H1 (cell line): ENCODE measurements around the gene ASB3. TPM values are rescaled to one million over a fixed set of nuclear protein-coding genes. Genes with fewer than 3 reads are reported as not detected.

Source experiments
- CHD7 ChIP-seq: fragments of 300-600 bp; sonication (generic); IDR thresholded peaks from 2 replicates; pipeline ENCODE4 v1.7.1; 2012; ENCODE audit warnings: low read length, moderate library complexity, mild to moderate bottlenecking, inconsistent platforms; ENCODE audit not compliant: insufficient replicate concordance
- E2F6 ChIP-seq: IDR thresholded peaks from 2 replicates; pipeline ENCODE4 v1.6.1; 2012; ENCODE audit warnings: inconsistent platforms
- RXRA ChIP-seq: IDR thresholded peaks from 2 replicates; pipeline ENCODE4 v1.6.1; 2011; ENCODE audit warnings: low read depth, mild to moderate bottlenecking, low read length, moderate library complexity; ENCODE audit not compliant: insufficient read depth
- USF2 ChIP-seq: IDR thresholded peaks from 2 replicates; pipeline ENCODE4 v1.6.1; 2011; ENCODE audit warnings: low read length, improper control_type of control experiment
- YY1 ChIP-seq: IDR thresholded peaks from 2 replicates; pipeline ENCODE4 v1.6.1; 2011; ENCODE audit warnings: low read depth, mild to moderate bottlenecking, low read length
- ZNF274 ChIP-seq: IDR thresholded peaks from 2 replicates; pipeline ENCODE4 v1.7.0; 2012; ENCODE audit warnings: low read length, borderline replicate concordance; ENCODE audit errors: extremely low read depth
- polyA plus RNA-seq, 7 experiments: library from polyadenylated mRNA; depleted of rRNA in 3 of 7; stranded (reverse) in 5 of 7; unstranded in 2 of 7; fragments of >200 nt in 5 of 7; fragments of 200-250 nt in 2 of 7; gene quantifications; 1 replicate in 5 of 7; 2 replicates in 1 of 7; 4 replicates in 1 of 7; pipeline versions ENCODE4 v1.2.1 to v1.2.3, GENCODE V29; 2011 to 2013; ENCODE audit warnings: missing spikeins in 2 of 7, mixed read lengths in 2 of 7
- total RNA-seq: library from RNA; stranded (reverse); fragmentation: NEBNext Ultra II Directional; extraction: Animal tissue kit (Norgen Biotek cat#: 25700); gene quantifications from 2 replicates; pipeline ENCODE4 v1.2.1, GENCODE V29; 2021

The ASB3 gene
- total and polyA plus RNA-seq, 2 of the 8 experiments (the other 6 are each of a cell fraction or from before 2014, with no cell fraction given), result 22.6 to 25.4 TPM

GRCh38 chr2:53724536-53724935, 62.2 kb downstream of the ASB3 start (continued):
- no peak for TF ChIP-seq CHD7
- no peak for TF ChIP-seq ZNF274
- TF ChIP-seq USF2, result no peak
- no peak for TF ChIP-seq YY1
- no peak for TF ChIP-seq RXRA
- no peak for TF ChIP-seq E2F6
